H1 (cell line): ENCODE data around the gene RPLP2. TPM values are rescaled to one million over a fixed set of nuclear protein-coding genes. Genes with fewer than 3 reads are reported as not detected.

Experiments used
- BACH1 ChIP-seq: IDR thresholded peaks from 2 replicates; pipeline ENCODE4 v1.6.1; 2012; ENCODE audit warnings: low read length, improper control_type of control experiment
- CHD7 ChIP-seq: fragments of 300-600 bp; sonication (generic); IDR thresholded peaks from 2 replicates; pipeline ENCODE4 v1.7.1; 2012; ENCODE audit warnings: low read length, moderate library complexity, mild to moderate bottlenecking, inconsistent platforms; ENCODE audit not compliant: insufficient replicate concordance
- CREB1 ChIP-seq: IDR thresholded peaks from 2 replicates; pipeline ENCODE4 v1.6.1; 2012; ENCODE audit warnings: inconsistent platforms
- CTBP2 ChIP-seq: IDR thresholded peaks from 2 replicates; pipeline ENCODE4 v1.7.0; 2011; ENCODE audit warnings: borderline replicate concordance, mild to moderate bottlenecking, moderate library complexity, mixed read lengths, low read length; ENCODE audit not compliant: insufficient read depth, insufficient read length
- KDM5A ChIP-seq: fragments of 200-600 bp; IDR thresholded peaks from 2 replicates; pipeline ENCODE4 v1.7.1; 2012; ENCODE audit warnings: mild to moderate bottlenecking, low read length, inconsistent platforms, mixed read lengths
- MAFK ChIP-seq: IDR thresholded peaks from 2 replicates; pipeline ENCODE4 v1.6.1; 2012; ENCODE audit warnings: low read depth, mild to moderate bottlenecking, improper control_type of control experiment, low read length
- RXRA ChIP-seq: IDR thresholded peaks from 2 replicates; pipeline ENCODE4 v1.6.1; 2011; ENCODE audit warnings: low read depth, mild to moderate bottlenecking, low read length, moderate library complexity; ENCODE audit not compliant: insufficient read depth
- SIRT6 ChIP-seq: IDR thresholded peaks from one replicate; pipeline ENCODE4 v1.7.1; 2012; ENCODE audit warnings: low read length, inconsistent platforms
- ZNF274 ChIP-seq: IDR thresholded peaks from 2 replicates; pipeline ENCODE4 v1.7.0; 2012; ENCODE audit warnings: low read length, borderline replicate concordance; ENCODE audit errors: extremely low read depth
- polyA plus RNA-seq, 7 experiments: library from polyadenylated mRNA; depleted of rRNA in 3 of 7; stranded (reverse) in 5 of 7; unstranded in 2 of 7; fragments of >200 nt in 5 of 7; fragments of 200-250 nt in 2 of 7; gene quantifications; 1 replicate in 5 of 7; 2 replicates in 1 of 7; 4 replicates in 1 of 7; pipeline versions ENCODE4 v1.2.1 to v1.2.3, GENCODE V29; 2011 to 2013; ENCODE audit warnings: missing spikeins in 2 of 7, mixed read lengths in 2 of 7
- total RNA-seq: library from RNA; stranded (reverse); fragmentation: NEBNext Ultra II Directional; extraction: Animal tissue kit (Norgen Biotek cat#: 25700); gene quantifications from 2 replicates; pipeline ENCODE4 v1.2.1, GENCODE V29; 2021

The RPLP2 gene
- total and polyA plus RNA-seq, 2 of the 8 experiments (the other 6 are each of a cell fraction or from before 2014, with no cell fraction given), result 1,789 to 2,106 TPM

- TF ChIP-seq CTBP2 (no peak), KDM5A (no peak), CHD7 (no peak), SIRT6 (no peak), MAFK (no peak), CREB1 (no peak), ZNF274 (no peak), RXRA (no peak), BACH1 (no peak)
- TF ChIP-seq, all 59 proteins: peak for 0
Measured at GRCh38 chr11:793556-793955, 16.2 kb upstream of the RPLP2 start (continued).
